ENCODE data around the gene CIC. TPM values are rescaled to one million over a fixed set of nuclear protein-coding genes. Genes with fewer than 3 reads are reported as not detected.

The CIC gene
- total and polyA plus RNA-seq, 10 of the 15 experiments (the other 5 are each of a cell fraction or from before 2014, with no cell fraction given) = 0.18 to 50.6 (median 7.1) TPM

- no peak for TF ChIP-seq ZNF207 (IDR thresholded peaks at IDR 0.05; ENCODE audit: borderline replicate concordance)
- TF ChIP-seq SIN3A (IDR thresholded peaks at IDR 0.05; ENCODE audit: low read depth, low read length) = no peak
- TF ChIP-seq BHLHE40 (IDR thresholded peaks at IDR 0.05; ENCODE audit: borderline replicate concordance in 1 of 2, low read depth in 2 of 2, low read length in 1 of 2) = peak in 1 of 2 experiments; percentile 38; a peak in 1 of 4 replicates
- no peak for TF ChIP-seq BCL11A (IDR thresholded peaks at IDR 0.05; ENCODE audit: low read depth, low read length)
- TF ChIP-seq CTCF (IDR thresholded peaks at IDR 0.05 in 2 of 3, conservative IDR thresholded peaks at IDR 0.05 in 1 of 3; ENCODE audit: control insufficient read depth in 2 of 3, extremely low read depth in 1 of 3, insufficient read depth in 1 of 3, low read depth in 3 of 3, low read length in 3 of 3) = peak; percentile 10 to 31 (median 30); a peak in 5 of 6 replicates
- no peak for TF ChIP-seq E2F8 (IDR thresholded peaks at IDR 0.05; ENCODE audit: low read depth, partially characterized antibody)
- no peak for TF ChIP-seq MYC (IDR thresholded peaks at IDR 0.05; ENCODE audit: insufficient read depth, insufficient read length, insufficient replicate concordance, low read length, severe bottlenecking)
- no peak for TF ChIP-seq WRNIP1 (IDR thresholded peaks at IDR 0.05; ENCODE audit: borderline replicate concordance, low read depth, low read length)
- 0 out of 2 replicates have a peak, but pooled peaks have one; percentile 20 for TF ChIP-seq GATAD2B (conservative IDR thresholded peaks at IDR 0.05; ENCODE audit: low read depth)
- TF ChIP-seq FOXM1 (IDR thresholded peaks at IDR 0.05; ENCODE audit: low read depth, low read length) = no peak
- TF ChIP-seq NFXL1 (IDR thresholded peaks at IDR 0.05; ENCODE audit: borderline replicate concordance) = no peak
These were observed 57.1 kb downstream of the CIC start (continued) for GRCh38 chr19:42325896-42326771.

All from GM12878 (cell line).